NCI-H1105 (cell line): ENCODE data around the gene ZNF341.

Experiments
- DNase-seq: peaks from one replicate; lab custom pipeline; 2025; lab: John Stamatoyannopoulos, UW

Gene ZNF341

GRCh38 chr20:33796263-33796906 lies 64.6 kb downstream of the ZNF341 start:
- peak; percentile 94 for DNase-seq

- DNase-seq, result no peak
Measured at GRCh38 chr20:33796907-33797544, 65.2 kb downstream of the ZNF341 start.

DNA sequence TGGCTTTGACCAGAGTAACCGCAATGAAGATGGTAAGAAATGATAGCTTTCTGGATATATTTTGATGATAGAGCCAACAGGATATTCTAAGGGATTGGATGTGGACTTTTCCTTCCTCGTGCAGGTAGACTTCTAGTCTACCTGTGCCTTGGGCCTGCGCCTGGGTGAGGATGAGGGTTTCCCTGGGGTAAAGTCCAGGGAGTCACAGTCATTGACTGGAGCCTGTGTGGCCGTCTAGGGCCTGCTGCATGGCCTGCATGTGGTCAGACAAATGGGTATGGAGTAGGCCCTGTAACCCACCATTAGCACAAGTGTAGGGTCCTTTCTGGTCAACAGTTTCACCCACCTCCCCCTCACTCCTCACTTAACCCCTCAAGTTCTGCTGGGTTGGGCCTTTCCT lies 66.6 kb downstream of the ZNF341 start:
- DNase-seq, result no peak

DNA sequence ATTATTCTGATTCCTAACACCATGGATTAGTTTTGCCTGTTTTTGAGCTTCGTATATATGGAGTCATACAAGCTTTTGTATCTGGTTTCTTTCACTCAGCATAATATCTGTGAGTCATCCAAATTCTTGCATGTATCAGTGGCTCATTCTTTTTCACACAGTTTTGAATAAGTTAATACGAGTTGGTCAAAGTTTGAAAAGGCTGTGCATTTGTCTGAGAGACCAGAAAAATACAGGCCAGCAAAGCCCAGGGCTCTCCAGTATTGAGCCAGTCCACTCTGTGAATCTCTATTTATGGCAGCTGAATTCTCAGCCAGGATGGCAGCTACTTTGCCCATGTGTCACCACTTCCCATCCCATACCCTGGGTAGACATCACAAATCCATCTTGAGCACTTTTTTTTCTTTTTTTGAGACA lies 72.1 kb downstream of the ZNF341 start:
- no peak for DNase-seq

DNA sequence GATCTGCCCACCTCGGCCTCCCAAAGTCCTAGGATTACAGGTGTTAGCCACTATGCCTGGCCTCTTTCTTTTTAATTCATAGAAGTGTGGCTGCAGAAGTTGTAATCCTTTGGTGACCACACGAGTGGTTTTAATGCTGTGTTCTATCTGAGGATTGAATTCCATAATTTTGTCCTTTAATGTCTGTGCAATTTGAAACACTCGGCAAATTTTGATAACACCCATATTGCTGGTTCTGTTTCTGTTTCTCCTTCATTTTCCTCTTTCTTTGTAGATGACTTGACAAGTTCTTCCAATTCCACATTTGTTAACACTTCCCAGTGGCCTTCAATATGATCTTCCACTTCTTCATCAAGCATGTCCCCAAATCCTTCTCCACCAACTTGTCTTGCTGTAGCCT lies 76.6 kb downstream of the ZNF341 start:
- DNase-seq, result no peak

DNA sequence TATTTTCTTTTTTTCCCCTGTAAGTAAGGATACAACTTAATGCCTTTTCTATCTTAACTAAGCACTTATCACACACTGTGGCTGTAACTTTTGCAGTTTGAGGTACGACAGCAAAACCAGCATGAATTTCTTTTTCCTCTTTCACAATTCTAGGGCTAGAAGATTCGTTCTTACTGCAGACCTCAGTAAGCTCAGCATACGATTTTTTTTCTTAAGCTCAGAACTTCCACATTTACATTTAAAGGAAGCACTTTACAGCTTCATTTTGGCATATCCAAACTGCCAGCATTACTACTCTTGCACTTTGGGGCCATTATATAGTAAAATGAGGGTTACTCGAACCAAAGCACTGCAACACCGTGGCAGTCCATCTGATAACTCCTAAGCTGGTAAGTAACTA lies 78.5 kb downstream of the ZNF341 start:
- no peak for DNase-seq

DNA sequence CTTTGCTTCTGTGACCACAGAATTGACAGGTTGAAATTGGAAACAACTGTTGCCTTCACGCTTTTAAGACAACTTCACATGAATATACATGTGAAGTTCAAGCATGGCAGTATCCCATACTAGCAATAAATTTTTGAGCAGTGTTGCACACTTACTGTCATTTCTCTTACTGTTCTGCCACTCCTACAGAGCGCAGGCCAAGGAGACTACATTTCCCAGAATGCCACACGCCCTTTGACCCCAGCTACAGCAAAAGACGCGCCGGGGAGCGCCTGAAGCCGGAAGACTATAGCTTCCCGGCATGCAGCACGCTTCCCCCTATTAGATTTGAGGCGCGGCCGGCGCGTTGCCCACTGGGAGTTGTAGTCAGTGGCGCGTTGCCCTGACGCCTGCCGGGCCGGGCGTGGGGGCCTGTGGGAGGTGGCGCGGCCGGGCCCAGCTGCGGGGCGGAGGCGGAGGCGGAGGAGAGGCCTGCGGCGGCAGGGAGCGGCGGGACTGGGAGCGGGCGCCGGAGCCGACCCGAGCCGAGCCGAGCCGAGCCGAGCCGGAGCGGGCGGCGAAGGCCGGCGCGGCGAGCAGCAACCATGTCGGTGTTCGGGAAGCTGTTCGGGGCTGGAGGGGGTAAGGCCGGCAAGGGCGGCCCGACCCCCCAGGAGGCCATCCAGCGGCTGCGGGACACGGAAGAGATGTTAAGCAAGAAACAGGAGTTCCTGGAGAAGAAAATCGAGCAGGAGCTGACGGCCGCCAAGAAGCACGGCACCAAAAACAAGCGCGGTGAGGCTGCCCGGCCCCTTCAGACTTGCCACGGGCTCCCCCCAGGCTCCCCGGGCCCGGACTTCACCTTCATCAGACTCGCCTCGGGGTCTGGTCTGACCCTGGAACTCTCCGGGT lies 79.3 kb downstream of the ZNF341 start, which contains the start of gene CHMP4B:
Gene CHMP4B, plus strand, starts transcription at position 464 of the 891 bp plus-strand sequence. Its CDS starts 121 bp downstream, at position 585.
- DNase-seq, result peak; percentile 99

- no peak for DNase-seq
Measured at GRCh38 chr20:33811776-33812151, 80.0 kb downstream of the ZNF341 start.

- DNase-seq, result no peak
Measured at GRCh38 chr20:33812152-33812849, 80.5 kb downstream of the ZNF341 start.

DNA sequence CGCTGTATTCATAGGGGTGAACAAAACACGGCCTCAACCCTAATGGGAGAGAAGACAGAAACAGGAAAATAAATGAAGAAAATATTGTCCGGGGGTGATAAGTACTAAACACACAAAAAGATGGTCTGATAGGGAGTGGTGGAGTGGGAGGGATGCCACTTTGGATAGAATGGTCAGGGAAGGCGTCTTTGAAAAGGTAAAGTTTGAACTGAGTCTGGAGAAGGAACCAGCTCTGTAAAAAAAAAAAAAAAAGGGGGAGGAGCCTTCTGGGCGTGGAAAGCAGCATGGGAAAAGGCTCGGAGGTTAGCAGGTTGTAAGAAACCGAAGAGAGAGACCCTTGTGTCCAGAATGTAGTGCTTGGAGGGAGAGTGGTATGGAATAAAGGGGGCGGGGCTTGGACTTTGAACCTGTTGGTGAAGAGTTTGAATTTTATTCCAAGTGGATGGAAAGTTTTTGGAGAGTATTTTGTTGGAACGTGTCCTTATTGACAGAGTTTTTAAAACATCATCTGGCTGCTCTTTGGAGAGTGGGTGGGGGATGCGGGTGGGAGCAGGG lies 81.2 kb downstream of the ZNF341 start:
- DNase-seq, result no peak

DNA sequence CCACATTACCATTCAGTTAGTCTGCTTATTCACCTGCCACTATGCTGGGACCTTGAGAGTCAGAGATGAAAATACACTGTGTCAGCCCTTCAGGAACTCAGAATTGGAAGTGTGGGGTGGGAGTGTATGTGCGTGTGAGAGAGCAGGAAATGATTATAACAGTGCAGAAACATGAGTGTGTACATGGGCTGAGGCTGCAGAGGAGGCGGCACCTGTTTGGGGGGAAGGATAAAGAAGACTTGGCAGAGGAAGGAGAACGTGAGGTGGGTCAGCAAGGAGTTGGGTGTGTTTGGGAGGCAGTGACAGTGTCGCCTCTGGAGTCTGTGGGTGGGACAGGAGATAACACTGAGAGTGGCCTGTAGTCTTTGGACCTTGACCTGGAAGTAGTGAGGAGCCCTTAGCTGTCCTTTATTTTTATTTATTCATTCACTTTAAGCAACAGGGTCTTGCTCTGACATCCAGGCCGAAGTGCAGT lies 82.5 kb downstream of the ZNF341 start:
- no peak for DNase-seq

- no peak for DNase-seq
Measured at GRCh38 chr20:33815671-33816070, 83.9 kb downstream of the ZNF341 start.

- DNase-seq, result no peak
Measured at GRCh38 chr20:33816191-33816590, 84.4 kb downstream of the ZNF341 start.

DNA sequence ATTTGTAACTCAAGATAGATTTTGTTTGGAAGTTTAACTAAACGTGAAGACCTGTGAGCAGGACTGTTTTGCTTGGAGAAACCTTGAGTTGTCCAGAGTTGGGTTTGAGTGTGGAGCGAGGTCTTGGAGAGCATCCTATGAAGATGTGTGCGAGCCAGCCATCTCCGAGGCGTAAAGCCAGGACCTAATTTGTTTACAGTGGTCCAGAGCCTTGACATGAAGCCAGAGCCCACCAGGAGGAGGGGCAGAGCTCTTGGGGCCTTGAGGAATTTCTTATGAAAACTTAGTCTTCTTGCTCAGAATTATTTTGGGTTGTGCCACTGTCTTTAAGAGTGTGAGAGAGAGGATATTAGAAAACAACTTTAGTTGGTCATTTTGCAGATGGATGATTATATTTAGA lies 85.6 kb downstream of the ZNF341 start:
- DNase-seq, result no peak

DNA sequence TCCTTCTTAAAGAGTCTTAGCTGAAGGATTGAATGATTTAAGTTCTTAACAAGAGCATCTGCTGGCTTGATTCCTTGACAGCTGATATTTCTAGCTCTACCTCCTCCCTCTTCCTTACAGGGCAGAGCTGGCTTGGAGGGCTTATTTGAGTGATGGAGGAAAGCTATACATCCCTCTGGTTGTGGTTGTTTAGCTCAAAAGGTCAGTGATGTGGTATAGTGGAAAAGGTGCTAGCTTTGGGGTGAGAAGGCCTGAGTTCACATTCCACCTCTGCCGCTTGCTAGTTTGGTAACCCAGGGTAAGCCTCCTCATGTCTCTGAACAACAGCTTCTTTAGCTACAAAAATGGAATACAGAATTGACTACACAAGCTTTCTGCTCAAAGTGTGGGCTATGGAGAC lies 87.7 kb downstream of the ZNF341 start:
- no peak for DNase-seq

GRCh38 chr20:33820362-33820761 lies 88.6 kb downstream of the ZNF341 start:
- no peak for DNase-seq

GRCh38 chr20:33821270-33821836 lies 89.6 kb downstream of the ZNF341 start:
- no peak for DNase-seq

- no peak for DNase-seq
Measured at GRCh38 chr20:33822423-33822822, 90.6 kb downstream of the ZNF341 start.

DNA sequence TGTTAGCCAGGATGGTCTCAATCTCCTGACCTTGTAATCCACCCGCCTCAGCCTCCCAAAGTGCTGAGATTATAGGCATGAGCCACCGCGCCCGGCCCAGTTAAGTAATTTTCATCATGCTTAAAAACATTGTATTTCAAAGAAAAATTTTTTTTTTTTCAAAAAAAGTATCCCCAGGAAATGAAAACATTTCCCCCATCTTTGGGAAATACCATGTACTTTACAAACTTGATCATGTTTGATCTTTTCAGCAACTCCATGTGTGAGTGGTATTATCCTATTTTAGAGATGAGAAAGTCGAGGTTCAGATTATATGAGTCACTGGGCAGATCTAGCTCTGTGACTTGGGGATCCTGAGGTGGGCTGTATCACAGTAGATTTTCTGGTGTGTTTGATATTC lies 91.2 kb downstream of the ZNF341 start:
- DNase-seq, result no peak

GRCh38 chr20:33824852-33825251 lies 93.1 kb downstream of the ZNF341 start:
- no peak for DNase-seq
